A673 (cell line): ENCODE results near the gene C16orf96. TPM values are rescaled to one million over a fixed set of nuclear protein-coding genes. Genes with fewer than 3 reads are reported as not detected.

Experiments used
- BruUV-seq: library from RNA; stranded (reverse); fragments of 400-500 nt; replicated peaks from 2 replicates; lab custom pipeline; 2021; lab: Mats Ljungman, UMichigan
- CTCF ChIA-PET: fragments of 300-600 bp; sonication (Branson Sonifier 250); formaldehyde crosslinking; loops from one replicate; lab custom pipeline; 2022; ENCODE audit warnings: antibody characterized with exemption; lab: Charles Lee
- POLR2A ChIA-PET: fragments of 300-600 bp; sonication (Branson Sonifier 250); formaldehyde crosslinking; loops from one replicate; lab custom pipeline; 2022; ENCODE audit warnings: antibody characterized with exemption; ENCODE audit not compliant: low non-redundant PET; lab: Charles Lee
- DNase-seq: peaks from one replicate; pipeline ENCODE4 v3.0.0-alpha.2; 2015; ENCODE audit warnings: low spot score
- H3K27ac ChIP-seq: fragments of 200-600 bp; sonication (generic); 2 replicates; pipeline ENCODE4 v1.5.1; 2016; ENCODE audit warnings: mixed run types, low read depth, mild to moderate bottlenecking, mixed read lengths, antibody characterized with exemption, low read length; ENCODE audit not compliant: poor library complexity, severe bottlenecking
- H3K27me3 ChIP-seq: fragments of 200-600 bp; sonication (generic); replicated peaks from 2 replicates; pipeline ENCODE4 v1.6.1; 2017; ENCODE audit warnings: mixed run types, low read depth, mild to moderate bottlenecking, mixed read lengths, antibody characterized with exemption, low read length; ENCODE audit not compliant: insufficient read depth, poor library complexity
- H3K36me3 ChIP-seq: fragments of 200-600 bp; sonication (generic); 2 replicates; pipeline ENCODE4 v1.6.1; 2016; ENCODE audit warnings: mixed run types, mild to moderate bottlenecking, mixed read lengths, antibody characterized with exemption, low read length; ENCODE audit not compliant: insufficient read depth, poor library complexity, severe bottlenecking
- H3K4me1 ChIP-seq: fragments of 200-600 bp; sonication (generic); 2 replicates; pipeline ENCODE4 v1.6.1; 2017; ENCODE audit warnings: mixed run types, mild to moderate bottlenecking, mixed read lengths, antibody characterized with exemption, low read length; ENCODE audit not compliant: insufficient read depth, poor library complexity, severe bottlenecking
- H3K4me3 ChIP-seq: fragments of 200-600 bp; sonication (generic); 2 replicates; pipeline ENCODE4 v1.5.1; 2016; ENCODE audit warnings: low read depth, mixed run types, mild to moderate bottlenecking, mixed read lengths, low read length; ENCODE audit not compliant: poor library complexity, severe bottlenecking
- H3K9me3 ChIP-seq: fragments of 200-600 bp; sonication (generic); 2 replicates; pipeline ENCODE4 v1.6.1; 2016; ENCODE audit warnings: mixed run types, low read depth, mild to moderate bottlenecking, mixed read lengths, antibody characterized with exemption, low read length; ENCODE audit not compliant: poor library complexity, severe bottlenecking
- CTCF ChIP-seq: fragments of 300-800, 200-600 bp; sonication (generic); conservative IDR thresholded peaks from 2 replicates; pipeline ENCODE4 v1.5.1; 2017; ENCODE audit warnings: low read depth, mild to moderate bottlenecking, antibody characterized with exemption, low read length, moderate library complexity, mixed read lengths
- EZH2 ChIP-seq: fragments of 200-600 bp; sonication (generic); IDR thresholded peaks from 2 replicates; pipeline ENCODE4 v1.6.1; 2017; ENCODE audit warnings: borderline replicate concordance, low read depth, mild to moderate bottlenecking, mixed read lengths, antibody characterized with exemption, low read length; ENCODE audit not compliant: poor library complexity, severe bottlenecking
- intact Hi-C: fragments of 100-400 bp; cut with micrococcal nuclease; formaldehyde crosslinking; loops from one replicate; pipeline ENCODE4 v1.10.0; 2022; ENCODE audit not compliant: unreplicated experiment
- total RNA-seq: library from RNA; stranded (reverse); gene quantifications from 2 replicates; pipeline ENCODE4 v1.2.3, GENCODE V29; 2021

C16orf96 gene
- total RNA-seq, 1 experiment from 2014 or later: not detected

- CTCF ChIA-PET: no interaction called here
- POLR2A ChIA-PET: no interaction called here
These were observed 53.3 kb downstream of the C16orf96 start for GRCh38 chr16:4609200-4610010.

DNA sequence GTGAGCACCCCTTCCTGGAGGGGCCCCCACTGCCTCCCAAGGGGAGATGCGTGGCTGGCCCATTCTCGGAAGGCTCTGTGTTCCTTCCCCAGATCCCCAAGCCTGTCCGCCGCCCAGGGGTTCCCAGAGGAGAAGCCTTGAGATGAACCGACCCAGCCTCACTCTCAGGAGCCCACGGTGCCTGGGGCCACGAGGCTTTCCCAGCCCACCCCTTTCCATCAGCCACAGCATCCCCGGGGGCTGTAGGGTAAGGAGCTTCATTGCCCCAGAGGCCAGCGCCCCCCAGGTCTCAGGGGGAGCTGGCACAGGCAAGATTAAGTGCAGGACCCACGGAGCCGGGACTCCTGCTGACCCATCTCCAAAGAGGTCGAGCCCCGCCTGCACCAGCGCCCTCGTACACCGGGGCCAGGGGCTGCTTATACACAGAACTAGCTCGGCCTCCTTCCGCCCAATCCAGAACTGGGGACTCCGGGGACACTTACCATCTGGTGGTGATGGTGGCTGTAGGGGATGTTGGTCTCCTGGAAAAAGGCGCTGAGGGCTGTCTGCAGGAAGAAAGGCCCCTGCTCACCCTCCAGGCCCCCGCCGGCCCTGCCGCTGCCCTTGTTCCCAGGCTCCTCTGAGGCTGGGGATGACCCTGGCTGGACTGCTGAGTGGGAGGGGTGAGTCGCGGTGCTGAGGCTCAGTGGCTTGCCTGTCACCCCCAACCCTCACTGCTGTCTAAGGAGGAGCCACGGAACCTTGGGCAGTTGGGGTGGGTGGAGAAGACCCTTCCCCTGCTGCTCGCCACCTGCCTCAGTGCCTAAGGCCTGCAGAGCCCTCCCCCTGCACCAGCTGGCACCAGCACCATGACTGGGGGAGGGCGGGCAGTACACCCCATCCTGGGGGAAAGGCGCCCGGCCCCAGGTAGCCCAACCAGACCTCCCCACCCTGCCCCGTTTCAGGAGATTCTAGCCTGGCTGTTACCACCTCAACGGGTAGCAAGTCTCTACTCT is 54.2 kb downstream of the C16orf96 start:
- Histone ChIP-seq H3K4me3 (no peak overlapping the region), H3K36me3 (no peaks in the 10 kb centered on the region), H3K27ac (no peak overlapping the region), H3K9me3 (no peaks in the 10 kb centered on the region), H3K4me1 (peaks cover 13% of the 10 kb centered on the region), H3K27me3 (no peaks in the 10 kb centered on the region)
- no TSS peak for BruUV-seq
- DNase-seq: no peak
- POLR2A ChIA-PET: interaction anchor here (0.5 kb wide), 1 partner anchor 26 kb away, joined by 3 read pairs; no protein-coding TSS in a partner anchor
- no peak for TF ChIP-seq EZH2
- TF ChIP-seq CTCF: no peak
- CTCF ChIA-PET: no interaction called here
- intact Hi-C loops: no loop called here

More at GRCh38 chr16:4609200-4610010, 53.3 kb downstream of the C16orf96 start:
- no peaks in the 10 kb centered on the region for H3K27me3 ChIP-seq
- H3K9me3 ChIP-seq: no peaks in the 10 kb centered on the region
- no peak for TF ChIP-seq EZH2
- DNase-seq: no peak
- H3K4me1 ChIP-seq: peaks cover 8% of the 10 kb centered on the region
- intact Hi-C loops: no loop called here
- H3K4me3 ChIP-seq: no peak overlapping the region
- no peak overlapping the region for H3K27ac ChIP-seq
- no TSS peak for BruUV-seq
- no peaks in the 10 kb centered on the region for H3K36me3 ChIP-seq

DNA sequence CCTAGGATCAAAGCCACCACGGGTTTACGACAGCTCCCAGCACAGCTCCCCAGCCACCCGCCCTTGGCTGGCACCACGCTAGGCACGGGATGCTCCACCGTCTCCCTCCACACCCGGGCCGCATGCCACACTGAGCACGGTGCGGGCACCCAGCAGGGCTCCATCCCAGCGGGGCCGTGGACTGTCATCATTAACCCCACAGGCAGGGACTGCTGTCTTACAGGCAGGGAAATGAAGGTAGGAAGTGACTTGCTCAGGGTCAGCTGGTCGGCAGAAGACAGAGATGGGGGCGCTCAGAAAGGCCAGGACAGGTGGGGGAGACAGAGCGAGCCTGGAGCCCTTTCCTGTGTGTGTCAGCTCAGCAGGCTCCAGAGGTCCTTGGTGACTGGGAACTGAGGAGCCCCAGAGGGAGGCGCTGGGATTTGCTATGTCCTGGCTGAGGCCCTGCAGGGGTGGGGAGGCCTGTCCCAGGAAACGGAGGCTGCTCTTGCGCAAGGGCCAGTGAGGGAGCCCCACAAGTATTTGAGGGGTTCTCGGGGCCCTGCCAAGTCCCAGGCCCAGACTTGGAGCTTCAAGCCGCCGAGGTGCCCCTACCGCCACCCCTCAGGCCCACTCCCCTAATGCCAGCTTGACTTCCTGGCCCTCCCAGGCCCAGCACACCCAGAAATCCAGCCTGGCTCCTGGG is 55.3 kb downstream of the C16orf96 start:
- intact Hi-C loops: no loop called here
- CTCF ChIA-PET: interaction anchor here (0.6 kb wide), 1 partner anchor 62 kb away, joined by 4 read pairs; no protein-coding TSS in a partner anchor
- Histone ChIP-seq H3K27me3 (no peaks in the 10 kb centered on the region), H3K4me3 (no peak overlapping the region), H3K36me3 (no peaks in the 10 kb centered on the region), H3K27ac (no peak overlapping the region), H3K9me3 (no peaks in the 10 kb centered on the region), H3K4me1 (peaks cover 20% of the 10 kb centered on the region)
- DNase-seq: no peak
- no TSS peak for BruUV-seq
- TF ChIP-seq EZH2 (no peak), CTCF (no peak)
- POLR2A ChIA-PET: interaction anchor here (0.5 to 0.7 kb wide), 3 partner anchors 19 to 167 kb away, joined by 3 to 5 read pairs (median 3); no protein-coding TSS in a partner anchor
